GM06990 (cell line): Measurements from ENCODE around the gene NOTUM.

Experiments
- DNase-seq: peaks from one replicate; pipeline ENCODE4 v3.0.0-alpha.2; 2011; ENCODE audit not compliant: insufficient read length; ENCODE audit errors: extremely low read depth
- H3K27me3 ChIP-seq: replicated peaks from 2 replicates; pipeline ENCODE4 v1.6.0; 2011; ENCODE audit warnings: low read length; ENCODE audit not compliant: control insufficient read depth, insufficient read depth
- H3K36me3 ChIP-seq: 2 replicates; pipeline ENCODE4 v1.5.1; 2011; ENCODE audit warnings: low read length; ENCODE audit not compliant: control insufficient read depth, insufficient read depth
- H3K4me3 ChIP-seq: replicated peaks from 2 replicates; pipeline ENCODE4 v1.5.1; 2011; ENCODE audit warnings: low read depth, mild to moderate bottlenecking, control low read depth, low read length
- CTCF ChIP-seq: IDR thresholded peaks from 2 replicates; pipeline ENCODE4 v1.5.1; 2011; ENCODE audit warnings: low read length, control low read depth, mild to moderate bottlenecking, inconsistent platforms; ENCODE audit not compliant: insufficient read depth, poor library complexity, severe bottlenecking

Gene NOTUM

DNA sequence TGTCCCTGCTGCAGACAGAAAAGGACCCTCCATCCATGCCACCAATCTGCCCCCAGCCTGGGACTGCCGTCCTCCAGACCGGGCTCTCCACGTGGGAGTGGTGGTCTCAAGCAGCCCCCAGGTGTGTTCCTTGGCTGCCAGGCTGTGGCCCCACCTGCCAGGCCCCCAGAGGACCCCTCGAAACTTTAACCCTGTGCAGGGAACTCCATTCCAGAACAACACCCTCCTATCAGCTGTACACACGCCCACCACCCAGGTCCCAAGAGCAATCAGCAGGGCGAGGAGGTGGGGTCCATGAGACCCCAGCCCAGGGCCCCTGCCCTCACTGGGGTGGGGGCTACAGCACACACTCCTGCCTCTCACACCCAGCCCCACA, 25.3 kb downstream of the NOTUM start:
- peak overlapping the region; percentile 42 for H3K4me3 ChIP-seq
- DNase-seq: no peak
- no peak for TF ChIP-seq CTCF

GRCh38 chr17:81934850-81935708, 25.9 kb downstream of the NOTUM start:
- Histone ChIP-seq H3K36me3 (peaks cover 8% of the 10 kb centered on the region), H3K27me3 (no peaks in the 10 kb centered on the region), H3K4me3 (no peak overlapping the region)
- TF ChIP-seq CTCF: no peak
- DNase-seq: no peak

More for the DNA sequence above, 25.3 kb downstream of the NOTUM start:
- no peaks in the 10 kb centered on the region for H3K27me3 ChIP-seq
- H3K36me3 ChIP-seq: peaks cover 8% of the 10 kb centered on the region

GRCh38 chr17:81934098-81934757, 26.8 kb downstream of the NOTUM start:
- Histone ChIP-seq H3K36me3 (peaks cover 8% of the 10 kb centered on the region), H3K27me3 (no peaks in the 10 kb centered on the region), H3K4me3 (no peak overlapping the region)
- DNase-seq: no peak
- no peak for TF ChIP-seq CTCF

DNA sequence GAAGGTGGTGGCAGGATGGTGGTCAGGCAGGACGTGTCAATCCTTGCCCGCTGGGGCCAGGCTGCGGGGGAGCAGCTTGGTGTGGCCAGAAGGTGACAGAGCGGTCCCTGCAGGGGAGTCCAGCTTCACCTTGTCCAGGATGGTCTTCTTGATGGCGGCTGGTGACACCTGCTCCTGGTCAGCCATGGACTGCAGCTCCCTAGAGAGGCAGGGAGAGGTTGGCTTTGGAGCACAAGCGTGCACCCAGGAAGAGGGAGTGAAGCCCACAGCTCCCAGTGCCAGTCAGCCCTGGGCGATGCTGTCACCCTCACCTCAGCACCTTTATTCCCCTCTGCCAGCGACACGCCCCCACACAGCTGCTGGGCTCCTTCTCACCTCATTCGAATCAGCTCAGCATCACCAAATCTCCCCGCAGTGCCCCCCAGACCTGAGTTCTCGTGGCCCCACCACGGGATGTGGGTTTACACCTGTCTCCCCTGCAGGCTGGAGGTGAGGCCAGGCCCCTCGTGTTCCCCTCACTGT, 27.7 kb downstream of the NOTUM start:
- no peak for TF ChIP-seq CTCF
- H3K36me3 ChIP-seq: peaks cover 8% of the 10 kb centered on the region
- H3K27me3 ChIP-seq: no peaks in the 10 kb centered on the region
- H3K4me3 ChIP-seq: no peak overlapping the region
- DNase-seq: no peak

DNA sequence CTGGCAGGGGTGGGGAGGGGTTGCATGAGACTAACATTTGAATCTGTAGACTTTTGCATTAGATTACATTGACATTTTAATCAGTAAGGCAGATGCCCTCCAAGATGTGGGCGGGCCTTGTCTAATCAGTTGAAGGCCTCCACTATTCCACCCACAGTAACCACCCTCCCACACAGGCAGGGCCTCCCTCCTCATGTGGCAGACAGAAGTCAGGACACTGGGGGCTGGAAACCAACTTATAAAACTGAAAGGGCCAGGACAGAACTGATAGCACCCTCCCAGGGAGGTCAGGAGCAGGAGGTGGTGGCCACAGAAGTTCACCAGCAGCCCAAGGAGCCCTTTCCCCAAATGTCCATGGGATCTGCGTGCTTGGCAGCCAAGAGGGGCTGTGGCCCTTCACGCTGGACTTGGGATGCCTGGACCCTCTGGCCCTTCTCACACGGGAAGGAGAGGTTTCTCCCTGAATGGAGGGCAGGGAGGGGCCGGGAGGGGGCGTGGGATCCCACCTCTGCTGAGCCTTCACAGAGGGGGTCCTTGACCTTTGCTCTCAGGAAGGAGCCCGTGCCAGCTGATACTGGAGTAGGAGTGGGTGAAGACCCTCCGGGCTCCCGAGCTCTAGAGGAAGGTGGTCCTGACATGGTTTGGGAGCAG, 28.5 kb downstream of the NOTUM start:
- Histone ChIP-seq H3K36me3 (peaks cover 8% of the 10 kb centered on the region), H3K27me3 (no peaks in the 10 kb centered on the region), H3K4me3 (no peak overlapping the region)
- DNase-seq: no peak
- no peak for TF ChIP-seq CTCF
